ENCODE measurements around the gene NOB1. TPM values are rescaled to one million over a fixed set of nuclear protein-coding genes. Genes with fewer than 3 reads are reported as not detected.
A peak's percentile ranks its signal among the peaks of the same experiment; 100 is the strongest.

NOB1 gene
- total and polyA plus RNA-seq, 10 donors: 35.1 to 48.8 (median 41.4) TPM

GRCh38 chr16:69720822-69721430 is 33.8 kb downstream of the NOB1 start:
- DNase-seq: peak; percentile 35
- Histone ChIP-seq H3K27me3 (replicated peaks in 1 of 7) (no peaks in the 10 kb centered on the region), H3K9me3 (no peaks in the 10 kb centered on the region), H3K4me3 (no peak overlapping the region), H3K4me1 (peaks cover 0 to 16% (median 8%) of the 10 kb centered on the region in 6 donors), H3K27ac (no peak overlapping the region), H3K36me3 (peaks cover 0 to 25% (median 4%) of the 10 kb centered on the region in 6 donors)
- TF ChIP-seq POLR2A (IDR thresholded peaks at IDR 0.05) (no peak), POLR2AphosphoS5 (IDR thresholded peaks at IDR 0.05) (no peak)
- TF ChIP-seq, protein P1, sequence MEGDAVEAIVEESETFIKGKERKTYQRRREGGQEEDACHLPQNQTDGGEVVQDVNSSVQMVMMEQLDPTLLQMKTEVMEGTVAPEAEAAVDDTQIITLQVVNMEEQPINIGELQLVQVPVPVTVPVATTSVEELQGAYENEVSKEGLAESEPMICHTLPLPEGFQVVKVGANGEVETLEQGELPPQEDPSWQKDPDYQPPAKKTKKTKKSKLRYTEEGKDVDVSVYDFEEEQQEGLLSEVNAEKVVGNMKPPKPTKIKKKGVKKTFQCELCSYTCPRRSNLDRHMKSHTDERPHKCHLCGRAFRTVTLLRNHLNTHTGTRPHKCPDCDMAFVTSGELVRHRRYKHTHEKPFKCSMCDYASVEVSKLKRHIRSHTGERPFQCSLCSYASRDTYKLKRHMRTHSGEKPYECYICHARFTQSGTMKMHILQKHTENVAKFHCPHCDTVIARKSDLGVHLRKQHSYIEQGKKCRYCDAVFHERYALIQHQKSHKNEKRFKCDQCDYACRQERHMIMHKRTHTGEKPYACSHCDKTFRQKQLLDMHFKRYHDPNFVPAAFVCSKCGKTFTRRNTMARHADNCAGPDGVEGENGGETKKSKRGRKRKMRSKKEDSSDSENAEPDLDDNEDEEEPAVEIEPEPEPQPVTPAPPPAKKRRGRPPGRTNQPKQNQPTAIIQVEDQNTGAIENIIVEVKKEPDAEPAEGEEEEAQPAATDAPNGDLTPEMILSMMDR (IDR thresholded peaks at IDR 0.05 in 8 of 11, conservative IDR thresholded peaks at IDR 0.05 in 3 of 11): no peak
- 92 to 95% (median 94%) methylated on average over 10 of the region's 10 CpGs for WGBS, 5 donors
- intact Hi-C loops (cut with DNase I; ENCODE audit: low total_unique reads): no loop called here

DNA sequence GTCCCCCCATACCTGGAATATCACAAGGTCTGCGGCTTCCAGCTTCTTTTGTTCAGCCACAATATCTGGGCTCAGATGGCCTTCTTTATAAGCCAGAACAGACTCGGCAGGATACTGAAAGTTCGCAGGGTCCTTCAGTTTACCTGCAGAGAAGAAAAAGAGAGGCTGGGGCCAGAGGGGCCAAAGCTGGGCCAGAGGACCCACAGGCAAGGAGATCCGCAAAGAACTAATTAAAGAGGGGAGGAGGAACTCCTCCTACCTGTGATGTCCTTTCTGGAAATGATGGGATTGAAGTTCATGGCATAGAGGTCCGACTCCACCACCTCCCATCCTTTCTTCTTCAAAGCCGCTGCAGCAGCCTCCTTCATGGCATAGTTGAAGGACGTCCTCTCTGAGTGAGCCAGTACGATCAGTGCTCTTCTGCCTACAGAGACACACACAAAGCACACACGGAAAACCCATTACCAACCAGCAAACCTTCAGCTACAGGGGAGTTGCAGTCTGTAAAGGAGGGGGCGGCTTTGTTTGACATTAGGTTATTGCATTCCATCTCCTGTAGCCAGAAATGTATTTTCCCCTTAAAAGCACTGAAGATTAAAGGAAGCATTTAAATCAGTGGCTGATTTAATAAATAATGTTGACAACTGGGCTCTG is 36.5 kb downstream of the NOB1 start:
- intact Hi-C loops (cut with DNase I; ENCODE audit: low total_unique reads): no loop called here
- no peaks in the 10 kb centered on the region for H3K4me1 ChIP-seq
- H3K27ac ChIP-seq: no peak overlapping the region
- 84 to 92% (median 87%) methylated on average over 10 of the region's 10 CpGs for WGBS, 5 donors
- no peak for TF ChIP-seq POLR2AphosphoS5 (IDR thresholded peaks at IDR 0.05)
- TF ChIP-seq, protein P1 (IDR thresholded peaks at IDR 0.05 in 8 of 11, conservative IDR thresholded peaks at IDR 0.05 in 3 of 11): no peak
- H3K27me3 ChIP-seq (replicated peaks in 1 of 7): no peaks in the 10 kb centered on the region
- peaks cover 0 to 52% (median 5%) of the 10 kb centered on the region in 6 donors for H3K36me3 ChIP-seq
- no peak overlapping the region for H3K4me3 ChIP-seq
- no peak for DNase-seq
- no peaks in the 10 kb centered on the region for H3K9me3 ChIP-seq

GRCh38 chr16:69717066-69717465 is 37.7 kb downstream of the NOB1 start:
- Histone ChIP-seq H3K36me3 (peaks cover 0 to 64% (median 9%) of the 10 kb centered on the region in 6 donors), H3K27ac (no peak overlapping the region), H3K4me3 (no peak overlapping the region), H3K9me3 (no peaks in the 10 kb centered on the region), H3K27me3 (replicated peaks in 1 of 7) (no peaks in the 10 kb centered on the region), H3K4me1 (no peaks in the 10 kb centered on the region)
- TF ChIP-seq POLR2A (IDR thresholded peaks at IDR 0.05) (no peak), POLR2AphosphoS5 (IDR thresholded peaks at IDR 0.05) (no peak)
- TF ChIP-seq, protein P1 (IDR thresholded peaks at IDR 0.05 in 8 of 11, conservative IDR thresholded peaks at IDR 0.05 in 3 of 11): no peak
- no peak for DNase-seq
- WGBS, 5 donors: 88 to 94% (median 91%) methylated on average over 6 of the region's 6 CpGs
- intact Hi-C loops (cut with DNase I; ENCODE audit: low total_unique reads): no loop called here

- intact Hi-C loops (cut with DNase I; ENCODE audit: low total_unique reads): no loop called here
- Histone ChIP-seq H3K27ac (no peak overlapping the region), H3K4me3 (no peak overlapping the region), H3K27me3 (replicated peaks in 1 of 7) (no peaks in the 10 kb centered on the region), H3K4me1 (peaks cover 0 to 4% (median 0%) of the 10 kb centered on the region in 6 donors), H3K36me3 (peaks cover 0 to 86% (median 8%) of the 10 kb centered on the region in 6 donors), H3K9me3 (no peaks in the 10 kb centered on the region)
- 89 to 98% (median 93%) methylated on average over 9 of the region's 9 CpGs for WGBS, 5 donors
- TF ChIP-seq POLR2AphosphoS5 (IDR thresholded peaks at IDR 0.05): no peak
- no peak for TF ChIP-seq POLR2A (IDR thresholded peaks at IDR 0.05)
- TF ChIP-seq, protein P1 (IDR thresholded peaks at IDR 0.05 in 8 of 11, conservative IDR thresholded peaks at IDR 0.05 in 3 of 11): no peak
- DNase-seq: no peak
Measured at GRCh38 chr16:69712914-69713581, 41.7 kb downstream of the NOB1 start.
